HepG2 (cell line): Measurements from ENCODE around the gene ZNF607. TPM values are rescaled to one million over a fixed set of nuclear protein-coding genes. Genes with fewer than 3 reads are reported as not detected.

Experiments
- ARNT2 ChIP-seq: sonication (generic); formaldehyde crosslinking; IDR thresholded peaks from 2 replicates; pipeline ENCODE4 v1.8.0; 2022; ENCODE audit warnings: mild to moderate bottlenecking, low read depth, missing genetic modification reagents, moderate library complexity
- HIVEP1 ChIP-seq: sonication (generic); formaldehyde crosslinking; IDR thresholded peaks from 2 replicates; pipeline ENCODE4 v1.4.0; 2020; ENCODE audit warnings: mild to moderate bottlenecking, missing genetic modification reagents
- HMG20A ChIP-seq: IDR thresholded peaks from 2 replicates; pipeline ENCODE4 v1.6.1; 2016; ENCODE audit warnings: borderline replicate concordance
- HOXA9 ChIP-seq: sonication (generic); formaldehyde crosslinking; IDR thresholded peaks from 2 replicates; pipeline ENCODE4 v1.8.1; 2022; ENCODE audit warnings: missing genetic modification reagents, mild to moderate bottlenecking, moderate library complexity, borderline replicate concordance
- ONECUT2 ChIP-seq: sonication (generic); formaldehyde crosslinking; IDR thresholded peaks from 2 replicates; pipeline ENCODE4 v1.4.0; 2020; ENCODE audit warnings: missing genetic modification reagents
- RBAK ChIP-seq: sonication (generic); formaldehyde crosslinking; IDR thresholded peaks from 2 replicates; pipeline ENCODE4 v1.5.1; 2020; ENCODE audit warnings: mild to moderate bottlenecking, missing genetic modification reagents
- RFXAP ChIP-seq: sonication (generic); formaldehyde crosslinking; IDR thresholded peaks from 2 replicates; pipeline ENCODE4 v1.4.0; 2020; ENCODE audit warnings: missing genetic modification reagents, borderline replicate concordance
- TARDBP ChIP-seq: sonication (generic); formaldehyde crosslinking; IDR thresholded peaks from 2 replicates; pipeline ENCODE4 v1.8.0; 2022; ENCODE audit warnings: mild to moderate bottlenecking, missing genetic modification reagents
- WIZ ChIP-seq: sonication (generic); formaldehyde crosslinking; IDR thresholded peaks from 2 replicates; pipeline ENCODE4 v1.5.1; 2020; ENCODE audit warnings: mild to moderate bottlenecking, missing genetic modification reagents
- ZMYM4 ChIP-seq: sonication (generic); formaldehyde crosslinking; IDR thresholded peaks from 2 replicates; pipeline ENCODE4 v1.8.1; 2023; ENCODE audit warnings: mild to moderate bottlenecking, missing genetic modification reagents
- ZNF441 ChIP-seq: sonication (generic); formaldehyde crosslinking; IDR thresholded peaks from 2 replicates; pipeline ENCODE4 v1.7.0; 2021; ENCODE audit warnings: missing genetic modification reagents, borderline replicate concordance
- ZNF563 ChIP-seq: sonication (generic); formaldehyde crosslinking; IDR thresholded peaks from 2 replicates; pipeline ENCODE4 v1.8.0; 2022; ENCODE audit warnings: mild to moderate bottlenecking, moderate library complexity, missing genetic modification reagents
- ZNF589 ChIP-seq: sonication (generic); formaldehyde crosslinking; conservative IDR thresholded peaks from 2 replicates; pipeline ENCODE4 v1.8.0; 2022; ENCODE audit warnings: mild to moderate bottlenecking, moderate library complexity, missing genetic modification reagents
- ZNF607 ChIP-seq: sonication (generic); formaldehyde crosslinking; IDR thresholded peaks from 2 replicates; pipeline ENCODE4 v1.5.1; 2020; ENCODE audit warnings: missing genetic modification reagents, mild to moderate bottlenecking, borderline replicate concordance
- polyA plus RNA-seq, 8 experiments: library from polyadenylated mRNA; depleted of rRNA in 3 of 8; stranded (reverse) in 7 of 8; unstranded in 1 of 8; fragments of >200 nt; fragmentation: Illumina TruSeq in 4 of 8; extraction: Trizol in 4 of 8; gene quantifications; 2 replicates each; pipeline versions ENCODE4 v1.2.1 to v1.2.3, GENCODE V29; 2011 to 2016; ENCODE audit warnings: low read depth in 4 of 8, missing spikeins in 1 of 8, mixed read lengths in 1 of 8; ENCODE audit not compliant: insufficient read depth in 1 of 8
- total RNA-seq, 5 experiments: library from RNA; depleted of rRNA; stranded (reverse); fragments of >200 nt; fragmentation: Illumina TruSeq; extraction: Trizol; gene quantifications; 2 replicates each; pipeline ENCODE4 v1.2.3, GENCODE V29; 2016; ENCODE audit warnings: low read depth in 1 of 5
- TF ChIP-seq, protein P1 (sequence below): sonication (generic); formaldehyde crosslinking; IDR thresholded peaks from 2 replicates; pipeline ENCODE4 v1.8.0; 2022; ENCODE audit warnings: missing genetic modification reagents, low read depth, mild to moderate bottlenecking, borderline replicate concordance
- TF ChIP-seq, protein P2 (sequence below): sonication (generic); formaldehyde crosslinking; IDR thresholded peaks from 2 replicates; pipeline ENCODE4 v1.4.0; 2020; ENCODE audit warnings: mild to moderate bottlenecking, missing genetic modification reagents
- TF ChIP-seq, protein P3 (sequence below): sonication (generic); formaldehyde crosslinking; IDR thresholded peaks from 2 replicates; pipeline ENCODE4 v1.4.0; 2020; ENCODE audit warnings: missing genetic modification reagents
- TF ChIP-seq, protein P4 (sequence below): sonication (generic); formaldehyde crosslinking; IDR thresholded peaks from 2 replicates; pipeline ENCODE4 v1.4.0; 2020; ENCODE audit warnings: mild to moderate bottlenecking, missing genetic modification reagents

The ZNF607 gene
- total and polyA plus RNA-seq, 2 of the 13 experiments (the other 11 are each of a cell fraction or from before 2014, with no cell fraction given): 3.8 to 8.3 TPM

DNA sequence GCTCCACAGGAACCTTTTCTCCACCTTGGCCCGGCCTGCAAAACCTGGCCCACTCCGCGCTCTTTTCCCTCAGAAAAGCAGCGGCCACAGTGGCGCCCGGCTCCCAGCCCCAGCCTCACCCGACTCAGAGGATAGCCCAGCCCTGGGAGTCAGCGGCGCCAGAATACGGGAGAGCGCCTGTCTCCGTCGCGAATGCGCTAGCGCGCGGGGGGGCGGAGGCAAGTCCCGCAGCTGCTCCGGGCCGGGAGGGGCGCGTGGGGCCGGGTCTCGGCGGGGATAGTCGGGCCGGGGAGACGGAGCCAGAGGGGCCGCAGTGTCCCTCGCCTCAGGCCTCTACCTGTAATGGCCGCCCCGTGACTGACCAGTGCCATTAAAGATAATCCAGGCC lies 64.3 kb downstream of the ZNF607 start, which contains the start of gene ZFP30 (continued):
- TF ChIP-seq ARNT2 (CRISPR knock-in tag): 0 out of 2 replicates have a peak, but pooled peaks have one; percentile 14
- TF ChIP-seq HIVEP1 (CRISPR knock-in tag): peak; percentile 14; the same call in 1 of the 2 replicates
- TF ChIP-seq HMG20A (CRISPR knock-in tag): peak; percentile 26; the same call in 1 of the 2 replicates
- 0 out of 2 replicates have a peak, but pooled peaks have one; percentile 49 for TF ChIP-seq WIZ (CRISPR knock-in tag)
- TF ChIP-seq RBAK: no peak
- TF ChIP-seq HOXA9 (CRISPR knock-in tag): no peak
- TF ChIP-seq ZNF441 (CRISPR knock-in tag): peak; percentile 82; the same call in 1 of the 2 replicates
- no peak for TF ChIP-seq RFXAP (CRISPR knock-in tag)
- TF ChIP-seq TARDBP (CRISPR knock-in tag): peak; percentile 47; the same call in 1 of the 2 replicates
- TF ChIP-seq, protein P1, sequence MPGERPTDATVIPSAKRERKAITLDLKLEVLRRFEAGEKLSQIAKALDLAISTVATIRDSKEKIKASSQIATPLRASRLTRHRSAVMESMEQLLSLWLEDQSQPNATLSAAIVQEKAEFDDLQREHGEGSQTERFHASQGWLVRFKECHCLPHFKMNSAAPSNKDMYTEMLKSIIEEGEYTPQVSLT (CRISPR knock-in tag): no peak
- peak; percentile 11; the same call in 1 of the 2 replicates for TF ChIP-seq ZNF563 (CRISPR knock-in tag)
- peak; percentile 42 for TF ChIP-seq ZNF607 (CRISPR knock-in tag)
- no peak for TF ChIP-seq ONECUT2 (CRISPR knock-in tag)
- TF ChIP-seq, protein P2, sequence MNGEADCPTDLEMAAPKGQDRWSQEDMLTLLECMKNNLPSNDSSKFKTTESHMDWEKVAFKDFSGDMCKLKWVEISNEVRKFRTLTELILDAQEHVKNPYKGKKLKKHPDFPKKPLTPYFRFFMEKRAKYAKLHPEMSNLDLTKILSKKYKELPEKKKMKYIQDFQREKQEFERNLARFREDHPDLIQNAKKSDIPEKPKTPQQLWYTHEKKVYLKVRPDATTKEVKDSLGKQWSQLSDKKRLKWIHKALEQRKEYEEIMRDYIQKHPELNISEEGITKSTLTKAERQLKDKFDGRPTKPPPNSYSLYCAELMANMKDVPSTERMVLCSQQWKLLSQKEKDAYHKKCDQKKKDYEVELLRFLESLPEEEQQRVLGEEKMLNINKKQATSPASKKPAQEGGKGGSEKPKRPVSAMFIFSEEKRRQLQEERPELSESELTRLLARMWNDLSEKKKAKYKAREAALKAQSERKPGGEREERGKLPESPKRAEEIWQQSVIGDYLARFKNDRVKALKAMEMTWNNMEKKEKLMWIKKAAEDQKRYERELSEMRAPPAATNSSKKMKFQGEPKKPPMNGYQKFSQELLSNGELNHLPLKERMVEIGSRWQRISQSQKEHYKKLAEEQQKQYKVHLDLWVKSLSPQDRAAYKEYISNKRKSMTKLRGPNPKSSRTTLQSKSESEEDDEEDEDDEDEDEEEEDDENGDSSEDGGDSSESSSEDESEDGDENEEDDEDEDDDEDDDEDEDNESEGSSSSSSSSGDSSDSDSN (CRISPR knock-in tag): peak; percentile 93; the same call in 1 of the 2 replicates
- TF ChIP-seq ZMYM4: no peak
- 0 out of 2 replicates have a peak, but pooled peaks have one; percentile 49 for TF ChIP-seq ZNF589 (CRISPR knock-in tag)
- TF ChIP-seq, protein P3, sequence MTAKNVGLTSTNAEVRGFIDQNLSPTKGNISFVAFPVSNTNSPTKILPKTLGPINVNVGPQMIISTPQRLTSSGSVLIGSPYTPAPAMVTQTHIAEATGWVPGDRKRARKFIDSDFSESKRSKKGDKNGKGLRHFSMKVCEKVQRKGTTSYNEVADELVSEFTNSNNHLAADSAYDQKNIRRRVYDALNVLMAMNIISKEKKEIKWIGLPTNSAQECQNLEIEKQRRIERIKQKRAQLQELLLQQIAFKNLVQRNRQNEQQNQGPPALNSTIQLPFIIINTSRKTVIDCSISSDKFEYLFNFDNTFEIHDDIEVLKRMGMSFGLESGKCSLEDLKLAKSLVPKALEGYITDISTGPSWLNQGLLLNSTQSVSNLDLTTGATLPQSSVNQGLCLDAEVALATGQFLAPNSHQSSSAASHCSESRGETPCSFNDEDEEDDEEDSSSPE: peak; percentile 42; the same call in 1 of the 2 replicates
- TF ChIP-seq, protein P4, sequence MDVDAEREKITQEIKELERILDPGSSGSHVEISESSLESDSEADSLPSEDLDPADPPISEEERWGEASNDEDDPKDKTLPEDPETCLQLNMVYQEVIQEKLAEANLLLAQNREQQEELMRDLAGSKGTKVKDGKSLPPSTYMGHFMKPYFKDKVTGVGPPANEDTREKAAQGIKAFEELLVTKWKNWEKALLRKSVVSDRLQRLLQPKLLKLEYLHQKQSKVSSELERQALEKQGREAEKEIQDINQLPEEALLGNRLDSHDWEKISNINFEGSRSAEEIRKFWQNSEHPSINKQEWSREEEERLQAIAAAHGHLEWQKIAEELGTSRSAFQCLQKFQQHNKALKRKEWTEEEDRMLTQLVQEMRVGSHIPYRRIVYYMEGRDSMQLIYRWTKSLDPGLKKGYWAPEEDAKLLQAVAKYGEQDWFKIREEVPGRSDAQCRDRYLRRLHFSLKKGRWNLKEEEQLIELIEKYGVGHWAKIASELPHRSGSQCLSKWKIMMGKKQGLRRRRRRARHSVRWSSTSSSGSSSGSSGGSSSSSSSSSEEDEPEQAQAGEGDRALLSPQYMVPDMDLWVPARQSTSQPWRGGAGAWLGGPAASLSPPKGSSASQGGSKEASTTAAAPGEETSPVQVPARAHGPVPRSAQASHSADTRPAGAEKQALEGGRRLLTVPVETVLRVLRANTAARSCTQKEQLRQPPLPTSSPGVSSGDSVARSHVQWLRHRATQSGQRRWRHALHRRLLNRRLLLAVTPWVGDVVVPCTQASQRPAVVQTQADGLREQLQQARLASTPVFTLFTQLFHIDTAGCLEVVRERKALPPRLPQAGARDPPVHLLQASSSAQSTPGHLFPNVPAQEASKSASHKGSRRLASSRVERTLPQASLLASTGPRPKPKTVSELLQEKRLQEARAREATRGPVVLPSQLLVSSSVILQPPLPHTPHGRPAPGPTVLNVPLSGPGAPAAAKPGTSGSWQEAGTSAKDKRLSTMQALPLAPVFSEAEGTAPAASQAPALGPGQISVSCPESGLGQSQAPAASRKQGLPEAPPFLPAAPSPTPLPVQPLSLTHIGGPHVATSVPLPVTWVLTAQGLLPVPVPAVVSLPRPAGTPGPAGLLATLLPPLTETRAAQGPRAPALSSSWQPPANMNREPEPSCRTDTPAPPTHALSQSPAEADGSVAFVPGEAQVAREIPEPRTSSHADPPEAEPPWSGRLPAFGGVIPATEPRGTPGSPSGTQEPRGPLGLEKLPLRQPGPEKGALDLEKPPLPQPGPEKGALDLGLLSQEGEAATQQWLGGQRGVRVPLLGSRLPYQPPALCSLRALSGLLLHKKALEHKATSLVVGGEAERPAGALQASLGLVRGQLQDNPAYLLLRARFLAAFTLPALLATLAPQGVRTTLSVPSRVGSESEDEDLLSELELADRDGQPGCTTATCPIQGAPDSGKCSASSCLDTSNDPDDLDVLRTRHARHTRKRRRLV (CRISPR knock-in tag): 0 out of 2 replicates have a peak, but pooled peaks have one; percentile 69
